B cell (primary cell): ENCODE data around the gene ETV1. TPM values are rescaled to one million over a fixed set of nuclear protein-coding genes. Genes with fewer than 3 reads are reported as not detected.

ENCODE experiments used
- ATAC-seq: fragments of 200-7000 bp; cut with Tn5 transposase; one replicate; pipeline ENCODE4 v1.10.0; 2021; ENCODE audit warnings: low read depth, mild to moderate bottlenecking, moderate number of reproducible peaks, moderate library complexity
- CTCF ChIA-PET: fragments of 350-600 bp; sonication (Branson Sonifier 250); formaldehyde crosslinking; loops from one replicate; lab custom pipeline; 2021; ENCODE audit warnings: antibody characterized with exemption, inconsistent platforms; lab: Charles Lee
- POLR2A ChIA-PET: fragments of 350-600 bp; sonication (Branson Sonifier 250); formaldehyde crosslinking; loops from one replicate; lab custom pipeline; 2021; ENCODE audit warnings: antibody characterized with exemption; lab: Charles Lee
- DNase-seq: peaks from one replicate; pipeline ENCODE4 v3.0.0; 2013
- H2AFZ ChIP-seq: 2 replicates; pipeline ENCODE4 v1.6.1; 2012; ENCODE audit warnings: mild to moderate bottlenecking, low read depth, low read length; ENCODE audit not compliant: insufficient read depth, poor library complexity, severe bottlenecking
- H3K27ac ChIP-seq, 2 donors: 1 replicate in 1 of 2; 2 replicates in 1 of 2; pipeline ENCODE4 v1.5.1; 2012 to 2013; ENCODE audit warnings: low read length in 2 of 2, mild to moderate bottlenecking in 2 of 2, moderate library complexity in 1 of 2
- H3K27me3 ChIP-seq, 4 experiments: fragments of 200-600 bp in 1 of 4; sonication (generic) in 1 of 4; replicated peaks in 1 of 4; 1 replicate in 2 of 4; 2 replicates in 2 of 4; pipeline versions ENCODE4 v1.6.1 to v1.7.0; 2013 to 2016; ENCODE audit warnings: low read length in 3 of 4, mild to moderate bottlenecking in 2 of 4, mixed read lengths in 1 of 4, moderate library complexity in 1 of 4; ENCODE audit not compliant: insufficient read depth in 4 of 4, control insufficient read depth in 3 of 4; ENCODE audit errors: control extremely low read depth in 1 of 4
- H3K36me3 ChIP-seq, 2 experiments: replicated peaks in 1 of 2; 1 replicate in 1 of 2; 2 replicates in 1 of 2; pipeline versions ENCODE4 v1.6.1 to v1.7.1; 2013; ENCODE audit warnings: low read length in 1 of 2; ENCODE audit not compliant: insufficient read depth in 2 of 2, control insufficient read depth in 1 of 2; ENCODE audit errors: control extremely low read depth in 1 of 2, extremely low read depth in 1 of 2
- H3K4me1 ChIP-seq, 2 donors: fragments of 200-600 bp in 1 of 2; sonication (generic) in 1 of 2; 1 replicate in 1 of 2; 2 replicates in 1 of 2; pipeline versions ENCODE4 v1.5.1 to v1.6.1; 2013 to 2017; ENCODE audit warnings: low read length in 2 of 2; ENCODE audit not compliant: control insufficient read depth in 2 of 2, insufficient read depth in 2 of 2
- H3K4me2 ChIP-seq: replicated peaks from 2 replicates; pipeline ENCODE3; 2012; ENCODE audit warnings: mild to moderate bottlenecking, low read depth, low read length; ENCODE audit not compliant: poor library complexity, severe bottlenecking
- H3K4me3 ChIP-seq, 5 experiments: fragments of 200-600 bp in 1 of 5; sonication (generic) in 1 of 5; 1 replicate in 3 of 5; 2 replicates in 2 of 5; pipeline versions ENCODE4 v1.5.1 to v1.7.0; 2011 to 2016; ENCODE audit warnings: low read length in 4 of 5, mild to moderate bottlenecking in 4 of 5, low read depth in 2 of 5, control low read depth in 1 of 5, moderate library complexity in 1 of 5; ENCODE audit not compliant: insufficient read depth in 1 of 5; ENCODE audit errors: control extremely low read depth in 1 of 5, extremely low read depth in 1 of 5
- H3K79me2 ChIP-seq: fragments of 200-600 bp; sonication (generic); one replicate; pipeline ENCODE4 v1.6.0; 2016; ENCODE audit warnings: low read length; ENCODE audit not compliant: control insufficient read depth, insufficient read depth
- H3K9ac ChIP-seq: fragments of 200-600 bp; sonication (generic); 2 replicates; pipeline ENCODE4 v1.6.1; 2017; ENCODE audit warnings: mild to moderate bottlenecking, low read length, moderate library complexity
- H3K9me3 ChIP-seq, 3 donors: one replicate each; pipeline versions ENCODE4 v1.6.1 to v1.7.1; 2013; ENCODE audit warnings: low read length in 2 of 3; ENCODE audit not compliant: control insufficient read depth in 2 of 3, insufficient read depth in 1 of 3; ENCODE audit errors: control extremely low read depth in 1 of 3
- H4K20me1 ChIP-seq: 2 replicates; pipeline ENCODE4 v1.6.0; 2012; ENCODE audit warnings: mild to moderate bottlenecking, low read length; ENCODE audit not compliant: insufficient read depth, control insufficient read depth, poor library complexity, severe bottlenecking
- H3K27ac Mint-ChIP-seq: one replicate; pipeline ENCODE4 v1.8.0; 2021; ENCODE audit warnings: mixed read lengths
- H3K27me3 Mint-ChIP-seq: one replicate; pipeline ENCODE4 v1.8.0; 2021; ENCODE audit warnings: mixed read lengths
- H3K4me1 Mint-ChIP-seq: one replicate; pipeline ENCODE4 v1.8.0; 2021; ENCODE audit warnings: mixed read lengths
- H3K4me3 Mint-ChIP-seq: one replicate; pipeline ENCODE4 v1.8.0; 2021; ENCODE audit warnings: mixed read lengths
- H3K9me3 Mint-ChIP-seq: one replicate; pipeline ENCODE4 v1.8.0; 2022; ENCODE audit warnings: mixed read lengths; ENCODE audit not compliant: insufficient read depth
- CTCF ChIP-seq: fragments of 200-600 bp; IDR thresholded peaks from one replicate; pipeline ENCODE4 v1.8.0; 2022; ENCODE audit warnings: antibody characterized with exemption, mild to moderate bottlenecking
- EZH2 ChIP-seq: IDR thresholded peaks from 2 replicates; pipeline ENCODE4 v1.6.1; 2012; ENCODE audit warnings: borderline replicate concordance, low read depth, mild to moderate bottlenecking, moderate library complexity, low read length; ENCODE audit not compliant: insufficient read depth, poor library complexity, severe bottlenecking
- WGBS: methylation state at CpG from one replicate; pipeline ENCODE4 v1.1.5; 2013; ENCODE audit warnings: missing lambda C conversion rate; ENCODE audit not compliant: insufficient coverage; 5-methylcytosine and 5-hydroxymethylcytosine counted together
- intact Hi-C: fragments of 100-400 bp; cut with micrococcal nuclease; formaldehyde crosslinking; loops from one replicate; pipeline ENCODE4 v1.10.0; 2022
- polyA plus RNA-seq: library from polyadenylated mRNA; depleted of rRNA; stranded (reverse); fragments of >200 nt; gene quantifications from 2 replicates; pipeline ENCODE4 v1.2.3, GENCODE V29; 2012
- total RNA-seq, 2 donors: library from RNA; stranded (reverse); fragments of 120-200 nt in 1 of 2; gene quantifications; 1 replicate in 1 of 2; 2 replicates in 1 of 2; pipeline versions ENCODE4 v1.2.3 to v1.2.4, GENCODE V29; 2013 to 2022

The ETV1 gene
- total and polyA plus RNA-seq, 2 donors (not counting 1 experiment from before 2014, with no cell fraction given): not detected

DNA sequence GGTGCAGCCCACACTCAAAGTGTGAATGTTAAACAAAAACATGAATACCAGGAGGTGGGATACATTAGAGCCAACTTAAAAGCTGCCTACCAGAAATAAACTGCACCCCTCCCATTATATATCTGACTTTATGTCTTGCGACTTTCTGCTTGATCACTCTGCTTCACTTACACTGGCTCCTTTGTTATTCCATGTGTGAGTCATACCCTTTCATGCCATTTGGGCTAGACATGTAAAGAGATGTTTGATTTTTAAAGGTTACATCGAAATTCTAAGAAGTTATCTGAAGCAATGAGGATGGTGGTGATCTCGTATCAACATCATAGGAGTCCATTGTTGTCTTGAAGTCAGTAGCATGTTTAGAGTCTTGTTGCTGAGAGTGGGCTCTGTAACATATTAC lies 31.6 kb upstream of the ETV1 start:
- intact Hi-C loops: no loop called here
- ATAC-seq (no peak), DNase-seq (no peak)
- Histone ChIP-seq H3K4me2 (no peak overlapping the region), H2AFZ (no peak overlapping the region), H3K79me2 (no peaks in the 10 kb centered on the region), H3K9ac (no peak overlapping the region), H3K27me3 (no peaks in the 10 kb centered on the region), H3K4me1 (no peaks in the 10 kb centered on the region), H3K36me3 (no peaks in the 10 kb centered on the region), H3K9me3 (peaks cover 0 to 4% (median 0%) of the 10 kb centered on the region in 3 donors), H3K27ac (no peak overlapping the region), H4K20me1 (no peaks in the 10 kb centered on the region), H3K4me3 (no peak overlapping the region)
- no peak overlapping the region for H3K27ac Mint-ChIP-seq
- no peaks in the 10 kb centered on the region for H3K9me3 Mint-ChIP-seq
- POLR2A ChIA-PET: no interaction called here
- H3K27me3 Mint-ChIP-seq: no peaks in the 10 kb centered on the region
- H3K4me3 Mint-ChIP-seq: no peak overlapping the region
- 80% methylated on average over 1 of the region's 3 CpGs for WGBS
- TF ChIP-seq CTCF (no peak), EZH2 (no peak)
- CTCF ChIA-PET: no interaction called here
- no peaks in the 10 kb centered on the region for H3K4me1 Mint-ChIP-seq

DNA sequence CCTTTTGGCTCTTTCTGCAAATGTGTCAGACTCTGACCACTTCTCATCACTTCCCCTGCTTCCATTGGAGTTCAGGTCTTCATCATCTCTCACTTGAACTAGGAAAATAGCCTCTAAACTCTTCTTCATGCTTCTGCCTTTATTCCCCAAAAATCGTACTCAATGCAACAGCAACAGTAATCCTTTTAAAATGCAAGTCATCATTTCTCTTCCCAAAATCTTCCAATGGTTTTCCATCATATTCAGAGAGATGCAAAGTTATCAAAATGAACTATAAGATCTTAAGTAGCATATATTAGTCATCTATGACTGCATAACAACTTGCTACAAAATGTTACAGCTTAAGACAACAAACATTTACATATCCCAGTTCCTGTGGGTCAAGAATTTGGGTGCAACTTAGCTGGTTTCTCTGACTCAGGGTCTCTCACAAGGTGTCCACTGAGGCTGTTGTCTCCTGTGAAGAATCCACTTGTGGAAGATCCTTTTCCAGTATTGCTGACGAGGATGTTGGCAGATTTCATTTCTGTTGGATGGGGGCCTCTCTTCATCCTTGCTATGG lies 31.0 kb upstream of the ETV1 start:
- Histone ChIP-seq H3K79me2 (no peaks in the 10 kb centered on the region), H4K20me1 (no peaks in the 10 kb centered on the region), H3K36me3 (no peaks in the 10 kb centered on the region), H3K27ac (no peak overlapping the region), H3K9ac (no peak overlapping the region), H2AFZ (no peak overlapping the region), H3K4me1 (no peaks in the 10 kb centered on the region), H3K27me3 (no peaks in the 10 kb centered on the region), H3K4me3 (no peak overlapping the region), H3K9me3 (no peaks in the 10 kb centered on the region), H3K4me2 (no peak overlapping the region)
- POLR2A ChIA-PET: no interaction called here
- no peak for ATAC-seq
- H3K27ac Mint-ChIP-seq: no peak overlapping the region
- CTCF ChIA-PET: no interaction called here
- no peak overlapping the region for H3K4me3 Mint-ChIP-seq
- H3K9me3 Mint-ChIP-seq: no peaks in the 10 kb centered on the region
- no peaks in the 10 kb centered on the region for H3K27me3 Mint-ChIP-seq
- 68% methylated on average over 2 of the region's 2 CpGs for WGBS
- intact Hi-C loops: no loop called here
- TF ChIP-seq CTCF (no peak), EZH2 (no peak)
- H3K4me1 Mint-ChIP-seq: no peaks in the 10 kb centered on the region
- no peak for DNase-seq
